ENCODE measurements around the gene UBE2QL1.

- TF ChIP-seq SP1 (IDR thresholded peaks at IDR 0.05; ENCODE audit: low read depth) (no peak), CTCF (IDR thresholded peaks at IDR 0.05 in 2 of 3, conservative IDR thresholded peaks at IDR 0.05 in 1 of 3; ENCODE audit: borderline replicate concordance in 1 of 3, insufficient read depth in 1 of 3, low read depth in 2 of 3, low read length in 2 of 3) (no peak), EZH2 (IDR thresholded peaks at IDR 0.05) (no peak), ZNF274 (IDR thresholded peaks at IDR 0.05; ENCODE audit: low read depth, low read length) (no peak), POLR2AphosphoS5 (IDR thresholded peaks at IDR 0.05; ENCODE audit: low read depth, low read length) (no peak), POLR2A (IDR thresholded peaks at IDR 0.05; ENCODE audit: borderline replicate concordance, extremely low read depth, insufficient read depth, insufficient read length) (no peak), YY1 (IDR thresholded peaks at IDR 0.05; ENCODE audit: extremely low read depth, insufficient replicate concordance, low read depth, low read length) (no peak), REST (IDR thresholded peaks at IDR 0.05; ENCODE audit: low read depth) (no peak)
These were observed 21.0 kb upstream of the UBE2QL1 start for GRCh38 chr5:6427694-6428093.

Data from HCT116 (cell line).